Measurements from ENCODE around the gene LAMB3.

The LAMB3 gene

DNA sequence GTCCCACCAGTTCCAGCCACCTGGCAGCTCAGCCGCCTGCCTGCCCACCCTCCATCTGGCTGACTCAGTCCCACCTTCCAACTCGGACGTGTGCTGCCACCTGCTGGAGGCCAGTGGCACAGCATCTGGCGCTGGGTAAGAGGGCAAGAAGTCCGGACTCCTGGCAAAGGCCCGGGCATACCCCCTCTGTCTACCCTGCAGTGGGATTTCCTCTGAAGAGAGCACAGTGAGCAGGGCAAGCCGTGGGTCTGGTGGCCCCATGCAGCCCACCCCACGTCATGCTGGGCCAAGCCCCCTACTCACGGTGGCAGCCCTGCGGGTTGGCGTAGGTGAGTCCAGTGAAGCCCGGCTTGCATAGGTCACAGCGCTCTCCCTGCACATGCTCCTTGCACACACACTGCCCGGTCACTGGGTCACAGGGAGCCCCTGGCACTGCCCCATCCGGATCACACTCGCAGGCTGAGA is 24.5 kb downstream of the LAMB3 start:
- no peak for DNase-seq (ENCODE audit: low read depth)
- TF ChIP-seq, protein P1, sequence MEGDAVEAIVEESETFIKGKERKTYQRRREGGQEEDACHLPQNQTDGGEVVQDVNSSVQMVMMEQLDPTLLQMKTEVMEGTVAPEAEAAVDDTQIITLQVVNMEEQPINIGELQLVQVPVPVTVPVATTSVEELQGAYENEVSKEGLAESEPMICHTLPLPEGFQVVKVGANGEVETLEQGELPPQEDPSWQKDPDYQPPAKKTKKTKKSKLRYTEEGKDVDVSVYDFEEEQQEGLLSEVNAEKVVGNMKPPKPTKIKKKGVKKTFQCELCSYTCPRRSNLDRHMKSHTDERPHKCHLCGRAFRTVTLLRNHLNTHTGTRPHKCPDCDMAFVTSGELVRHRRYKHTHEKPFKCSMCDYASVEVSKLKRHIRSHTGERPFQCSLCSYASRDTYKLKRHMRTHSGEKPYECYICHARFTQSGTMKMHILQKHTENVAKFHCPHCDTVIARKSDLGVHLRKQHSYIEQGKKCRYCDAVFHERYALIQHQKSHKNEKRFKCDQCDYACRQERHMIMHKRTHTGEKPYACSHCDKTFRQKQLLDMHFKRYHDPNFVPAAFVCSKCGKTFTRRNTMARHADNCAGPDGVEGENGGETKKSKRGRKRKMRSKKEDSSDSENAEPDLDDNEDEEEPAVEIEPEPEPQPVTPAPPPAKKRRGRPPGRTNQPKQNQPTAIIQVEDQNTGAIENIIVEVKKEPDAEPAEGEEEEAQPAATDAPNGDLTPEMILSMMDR (IDR thresholded peaks at IDR 0.05; ENCODE audit: control insufficient read depth, extremely low read depth, insufficient read depth) = peak; percentile 99

DNA sequence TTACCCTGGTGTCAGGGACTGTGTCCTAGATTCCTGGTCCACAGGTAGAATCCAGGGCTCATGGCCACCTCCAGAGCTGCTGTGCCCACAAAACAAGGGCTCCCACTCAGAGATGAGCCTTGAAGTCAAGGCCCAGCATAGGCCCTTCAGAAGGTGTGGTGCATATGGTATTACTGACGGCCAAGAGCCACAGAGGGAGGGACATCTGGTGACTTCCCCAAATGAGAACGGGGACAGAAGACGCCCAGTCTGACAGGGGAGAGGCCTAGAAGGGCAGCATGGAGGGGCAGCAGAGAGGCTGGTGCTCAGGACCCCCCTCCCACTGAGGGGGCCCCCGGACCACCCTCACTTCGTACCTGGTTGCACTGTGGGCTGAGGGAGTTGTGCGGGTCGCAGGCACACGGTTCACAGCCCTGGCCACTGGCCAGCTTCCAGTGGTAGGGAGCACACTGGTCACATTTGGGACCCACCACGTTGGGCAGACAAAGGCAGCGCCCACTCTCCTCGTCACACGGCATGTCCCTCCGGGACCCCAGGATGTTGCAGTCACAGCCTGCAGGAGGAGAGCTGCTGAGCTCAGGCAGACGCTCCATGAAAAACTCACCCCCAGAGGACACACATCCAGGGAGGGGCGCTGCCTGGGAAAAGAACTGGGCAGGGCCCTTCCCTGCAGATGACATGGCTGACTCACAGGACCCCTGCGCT is 25.0 kb downstream of the LAMB3 start:
- H3K4me3 ChIP-seq (ENCODE audit: low read depth, low read length) = no peak overlapping the region
- DNase-seq (ENCODE audit: low read depth) = no peak
- TF ChIP-seq, protein P1 (IDR thresholded peaks at IDR 0.05; ENCODE audit: control insufficient read depth, extremely low read depth, insufficient read depth) = no peak

More for the DNA sequence above, 24.5 kb downstream of the LAMB3 start:
- H3K4me3 ChIP-seq (ENCODE audit: low read depth, low read length) = no peak overlapping the region

DNA sequence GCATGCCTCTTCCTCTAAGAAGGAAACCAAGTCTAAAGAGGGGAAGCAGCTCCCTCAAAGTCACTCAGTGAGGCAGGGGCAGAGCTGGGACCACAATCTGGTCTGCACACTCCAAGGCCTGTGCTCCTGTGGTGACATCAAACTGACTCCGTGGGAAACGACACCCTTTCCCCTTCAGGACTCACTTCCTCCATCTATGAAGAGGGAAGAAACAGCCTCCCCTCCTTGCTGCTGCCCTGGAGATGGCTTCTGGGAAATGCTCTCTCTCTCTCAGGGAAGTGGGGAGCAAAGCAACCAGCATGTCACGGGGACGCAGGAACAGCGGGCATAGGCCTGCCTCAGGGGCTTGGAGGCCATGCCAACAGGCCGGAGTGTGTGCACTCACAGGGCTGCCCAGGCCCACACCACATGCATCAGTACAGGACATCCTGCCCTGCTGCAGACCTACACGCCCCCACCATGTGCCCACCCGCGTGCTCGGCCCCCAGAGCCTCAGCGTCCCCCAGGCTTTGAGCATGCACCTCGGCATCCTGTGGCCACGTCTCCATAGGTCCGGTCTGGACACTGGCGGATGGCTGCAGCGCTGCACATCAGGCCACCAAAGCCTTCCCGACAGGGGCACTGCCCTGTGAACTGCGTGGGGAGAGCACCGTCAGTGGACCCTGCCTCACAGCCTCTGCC is 25.7 kb downstream of the LAMB3 start:
- no peak for DNase-seq (ENCODE audit: low read depth)
- TF ChIP-seq, protein P1 (IDR thresholded peaks at IDR 0.05; ENCODE audit: control insufficient read depth, extremely low read depth, insufficient read depth) = no peak
- no peak overlapping the region for H3K4me3 ChIP-seq (ENCODE audit: low read depth, low read length)

DNA sequence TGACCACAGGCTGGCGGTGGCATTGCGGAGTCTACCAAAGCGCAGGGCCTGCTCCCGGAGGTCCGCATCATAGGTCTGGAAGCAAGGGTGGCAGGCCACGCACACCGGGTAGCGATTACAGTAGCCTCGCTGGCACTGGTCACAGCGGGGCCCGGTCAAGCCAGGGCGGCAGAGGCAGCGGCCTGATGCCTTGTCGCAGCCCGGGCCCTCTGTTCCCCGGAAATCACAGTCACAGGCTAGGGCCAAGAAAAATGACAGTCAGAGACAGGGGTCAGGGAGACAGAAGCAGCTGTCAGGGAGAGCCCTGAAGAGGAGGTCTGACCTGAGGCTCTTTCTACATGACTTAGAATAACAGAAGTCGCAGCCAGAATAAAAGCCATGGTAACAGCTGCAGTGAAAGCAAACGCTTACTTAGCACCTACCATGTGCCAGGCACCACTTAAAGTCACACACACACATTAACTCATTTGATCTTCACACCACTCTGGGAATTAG is 26.4 kb downstream of the LAMB3 start:
- TF ChIP-seq, protein P1 (IDR thresholded peaks at IDR 0.05; ENCODE audit: control insufficient read depth, extremely low read depth, insufficient read depth) = no peak
- H3K4me3 ChIP-seq (ENCODE audit: low read depth, low read length) = no peak overlapping the region
- no peak for DNase-seq (ENCODE audit: low read depth)

DNA sequence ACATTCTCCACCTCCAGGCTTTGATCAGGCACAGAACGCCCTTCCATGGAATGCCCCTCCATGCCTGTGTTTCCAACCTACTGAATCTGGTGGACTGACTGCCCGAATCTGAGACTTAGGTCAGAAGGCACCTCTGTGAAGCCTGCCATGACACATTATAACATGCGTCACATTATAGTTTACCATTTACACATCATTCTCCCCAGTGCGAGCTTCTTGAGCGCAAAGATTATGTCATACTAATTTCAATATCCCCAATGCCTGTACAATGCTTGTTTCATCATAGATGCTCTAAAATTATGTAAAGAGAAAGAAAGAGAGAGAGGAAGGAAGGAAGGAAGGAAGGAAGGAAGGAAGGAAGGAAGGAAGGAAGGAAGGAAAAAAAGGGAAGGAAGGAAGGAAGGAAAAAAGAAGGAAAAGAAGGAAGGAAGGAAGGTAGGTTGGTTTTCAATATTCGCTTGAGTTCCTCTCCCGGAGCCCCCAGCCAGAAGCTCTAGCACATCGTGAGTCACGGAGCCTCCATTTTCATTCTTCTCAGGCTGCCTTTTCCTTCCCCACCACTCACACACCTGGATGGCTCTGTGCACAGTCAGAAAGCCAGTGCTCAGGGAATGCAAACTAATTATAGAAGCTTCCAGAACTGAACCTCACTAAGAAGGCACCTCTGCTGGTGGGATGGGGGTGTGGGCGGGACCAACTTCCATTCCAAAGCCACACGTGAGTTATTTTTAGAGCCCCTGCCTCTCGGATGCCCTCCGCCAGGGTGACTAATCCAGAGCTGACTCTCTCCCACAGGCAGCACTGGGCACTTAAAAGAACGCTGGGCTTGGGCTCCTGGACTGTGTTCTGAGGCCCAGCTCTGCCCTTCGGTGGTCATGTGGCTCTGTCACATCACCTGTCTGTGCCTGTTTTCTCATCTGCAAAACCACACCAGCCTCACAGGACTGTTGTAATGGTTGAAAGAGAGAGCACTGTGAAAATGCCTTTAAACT is 27.4 kb downstream of the LAMB3 start:
- DNase-seq (ENCODE audit: low read depth) = no peak
- TF ChIP-seq, protein P1 (IDR thresholded peaks at IDR 0.05; ENCODE audit: control insufficient read depth, extremely low read depth, insufficient read depth) = no peak
- H3K4me3 ChIP-seq (ENCODE audit: low read depth, low read length) = no peak overlapping the region

Measured in LNCaP clone FGC (cell line).